Parathyroid adenoma (tissue), 2 donors: Measurements from ENCODE around the gene SLC28A1.

Experiments
- H2AFZ ChIP-seq: fragments of 300-600 bp; sonication (generic); one replicate; pipeline ENCODE4 v1.7.0; 2017; ENCODE audit warnings: antibody characterized with exemption, mild to moderate bottlenecking
- H3K27ac ChIP-seq: fragments of 300-600 bp; sonication (generic); one replicate; pipeline ENCODE4 v1.7.0; 2017
- H3K27me3 ChIP-seq: fragments of 300-600 bp; sonication (generic); one replicate; pipeline ENCODE4 v1.7.0; 2017; ENCODE audit warnings: low read length; ENCODE audit not compliant: control insufficient read depth, insufficient read depth
- H3K36me3 ChIP-seq: fragments of 300-600 bp; sonication (generic); one replicate; pipeline ENCODE4 v1.7.0; 2017; ENCODE audit warnings: low read length; ENCODE audit not compliant: control insufficient read depth, insufficient read depth
- H3K4me1 ChIP-seq: fragments of 300-600 bp; sonication (generic); one replicate; pipeline ENCODE4 v1.7.0; 2017; ENCODE audit warnings: control low read depth
- H3K4me2 ChIP-seq: fragments of 300-600 bp; sonication (generic); one replicate; pipeline ENCODE4 v1.7.0; 2017; ENCODE audit warnings: low read length
- H3K4me3 ChIP-seq: fragments of 300-600 bp; sonication (generic); one replicate; pipeline ENCODE4 v1.7.0; 2017; ENCODE audit warnings: low read depth, low read length
- H3K79me2 ChIP-seq: fragments of 300-600 bp; sonication (generic); one replicate; pipeline ENCODE4 v1.7.0; 2017; ENCODE audit warnings: control low read depth
- H3K9ac ChIP-seq: fragments of 300-600 bp; sonication (generic); one replicate; pipeline ENCODE4 v1.7.0; 2017; ENCODE audit warnings: mild to moderate bottlenecking
- H3K9me3 ChIP-seq: fragments of 300-600 bp; sonication (generic); one replicate; pipeline ENCODE4 v1.7.0; 2017; ENCODE audit warnings: low read length; ENCODE audit not compliant: control insufficient read depth
- CTCF ChIP-seq: fragments of 300-600 bp; sonication (generic); IDR thresholded peaks from one replicate; pipeline ENCODE4 v1.7.0; 2017; ENCODE audit warnings: antibody characterized with exemption, mild to moderate bottlenecking
- donor health status: primary hyperparathyroidism.

SLC28A1 gene

GRCh38 chr15:84880822-84881519 is 3.5 kb upstream of the SLC28A1 start:
- Histone ChIP-seq H3K36me3 (no peaks in the 10 kb centered on the region), H3K4me2 (no peak overlapping the region), H3K4me1 (no peaks in the 10 kb centered on the region), H2AFZ (no peak overlapping the region), H3K79me2 (no peaks in the 10 kb centered on the region), H3K27ac (no peak overlapping the region), H3K4me3 (no peak overlapping the region), H3K9ac (no peak overlapping the region), H3K27me3 (no peaks in the 10 kb centered on the region), H3K9me3 (no peaks in the 10 kb centered on the region)
- TF ChIP-seq CTCF: no peak

GRCh38 chr15:84881520-84881830 is 3.0 kb upstream of the SLC28A1 start:
- H3K27ac ChIP-seq: no peak overlapping the region
- no peaks in the 10 kb centered on the region for H3K4me1 ChIP-seq
- no peaks in the 10 kb centered on the region for H3K27me3 ChIP-seq
- no peak overlapping the region for H2AFZ ChIP-seq
- H3K4me3 ChIP-seq: no peak overlapping the region
- no peak overlapping the region for H3K4me2 ChIP-seq
- H3K9ac ChIP-seq: no peak overlapping the region
- no peaks in the 10 kb centered on the region for H3K9me3 ChIP-seq
- TF ChIP-seq CTCF: no peak
- H3K36me3 ChIP-seq: no peaks in the 10 kb centered on the region
- H3K79me2 ChIP-seq: no peaks in the 10 kb centered on the region

GRCh38 chr15:84883466-84883865 is 996 bp upstream of the SLC28A1 start:
- Histone ChIP-seq H3K9ac (no peak overlapping the region), H3K4me2 (no peak overlapping the region), H3K9me3 (no peaks in the 10 kb centered on the region), H3K4me1 (no peaks in the 10 kb centered on the region), H2AFZ (no peak overlapping the region), H3K27ac (no peak overlapping the region), H3K36me3 (no peaks in the 10 kb centered on the region), H3K4me3 (no peak overlapping the region), H3K27me3 (no peaks in the 10 kb centered on the region), H3K79me2 (no peaks in the 10 kb centered on the region)
- no peak for TF ChIP-seq CTCF

DNA sequence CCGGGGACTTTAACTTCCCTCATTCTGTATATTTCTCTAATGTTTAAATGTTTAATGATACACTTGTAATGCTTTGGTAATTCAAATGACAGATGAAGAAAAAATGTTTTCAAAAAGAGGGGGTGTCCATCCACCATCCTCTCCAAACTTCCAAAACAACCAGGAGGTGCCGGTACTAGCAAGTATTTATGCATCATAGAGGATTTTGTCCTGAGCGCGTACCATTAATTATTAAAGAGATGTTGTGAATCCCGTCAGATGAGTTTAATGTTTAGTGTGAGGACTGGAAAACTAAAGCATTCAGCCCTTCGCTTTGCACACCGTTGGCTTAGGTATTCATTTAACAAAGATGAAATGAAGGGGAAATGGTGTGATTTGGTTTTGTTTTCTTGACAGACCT is 1.3 kb downstream of the SLC28A1 start:
- Histone ChIP-seq H3K79me2 (no peaks in the 10 kb centered on the region), H3K9me3 (no peaks in the 10 kb centered on the region), H3K36me3 (no peaks in the 10 kb centered on the region), H2AFZ (no peak overlapping the region), H3K4me1 (no peaks in the 10 kb centered on the region), H3K27me3 (no peaks in the 10 kb centered on the region), H3K9ac (no peak overlapping the region), H3K27ac (no peak overlapping the region), H3K4me3 (no peak overlapping the region), H3K4me2 (no peak overlapping the region)
- TF ChIP-seq CTCF: no peak
